Activated CD4-positive, CD25-positive, alpha-beta regulatory T cell (primary cell): ENCODE measurements around the gene HLA-DOA.

ENCODE experiments used
- DNase-seq, 4 experiments: peaks; one replicate each; lab custom pipeline; 2025; lab: John Stamatoyannopoulos, UW

HLA-DOA gene

DNA sequence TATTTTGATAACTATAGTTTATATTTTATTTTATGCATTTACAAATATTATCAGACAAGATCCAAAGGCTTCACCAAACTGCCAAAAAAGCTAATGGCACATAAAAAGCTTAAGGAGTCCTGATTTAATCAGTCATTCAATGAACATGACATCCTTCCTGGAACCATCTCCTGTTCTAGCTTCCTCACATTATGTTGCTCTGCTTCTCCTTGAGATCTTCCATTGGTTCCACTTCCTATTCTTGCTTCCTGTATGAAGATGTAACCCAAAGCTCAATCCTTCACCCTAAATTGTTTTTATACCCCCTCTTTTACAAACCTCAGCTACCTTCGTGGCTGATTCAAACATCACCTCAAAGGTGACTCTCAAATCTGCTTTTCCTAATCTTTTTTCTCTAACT is 45.5 kb downstream of the HLA-DOA start:
- no peak for DNase-seq

DNA sequence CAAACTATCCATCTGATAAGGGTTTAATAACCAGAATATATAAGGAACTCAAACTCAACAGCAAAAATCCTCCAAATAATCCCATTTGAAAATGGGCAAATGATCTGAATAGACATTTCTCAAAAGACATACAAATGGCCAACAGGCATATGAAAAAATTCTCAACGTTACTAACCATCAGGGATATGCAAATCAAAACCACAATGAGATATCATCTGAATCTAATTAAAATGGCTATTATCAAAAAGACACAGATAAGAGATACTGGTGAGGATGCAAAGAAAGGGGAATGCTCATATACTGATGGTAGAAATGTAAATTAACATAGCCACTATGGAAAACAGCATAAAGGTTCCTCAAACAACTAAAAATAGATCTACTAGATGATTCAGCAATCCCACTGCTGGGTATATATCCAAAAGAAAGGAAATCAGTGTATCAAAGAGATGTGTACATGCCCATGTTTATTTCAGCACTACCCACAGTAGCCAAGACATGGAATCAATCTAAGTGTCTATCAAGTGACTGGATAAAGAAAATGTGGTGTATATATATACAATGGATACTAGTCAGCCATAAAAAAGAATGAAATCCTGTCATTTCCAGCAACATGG is 47.1 kb downstream of the HLA-DOA start:
- DNase-seq, result no peak

DNA sequence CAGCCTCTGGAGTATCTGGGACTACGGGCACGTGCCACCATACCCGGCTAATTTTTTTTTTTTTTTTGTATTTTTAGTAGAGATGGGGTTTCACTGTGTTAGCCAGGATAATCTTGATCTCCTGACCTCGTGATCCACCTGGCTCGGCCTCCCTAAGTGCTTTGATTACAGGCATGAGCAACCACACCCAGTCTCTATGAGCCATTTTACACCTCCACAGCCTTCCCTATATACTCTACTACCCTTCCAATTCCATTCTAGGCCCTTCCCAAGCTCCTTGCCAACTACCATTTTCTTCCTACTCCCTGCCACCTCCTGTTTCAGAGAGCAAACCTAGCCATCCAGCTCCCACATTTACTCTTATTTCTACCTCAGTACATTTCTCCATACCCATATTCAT is 48.8 kb downstream of the HLA-DOA start:
- no peak for DNase-seq

DNA sequence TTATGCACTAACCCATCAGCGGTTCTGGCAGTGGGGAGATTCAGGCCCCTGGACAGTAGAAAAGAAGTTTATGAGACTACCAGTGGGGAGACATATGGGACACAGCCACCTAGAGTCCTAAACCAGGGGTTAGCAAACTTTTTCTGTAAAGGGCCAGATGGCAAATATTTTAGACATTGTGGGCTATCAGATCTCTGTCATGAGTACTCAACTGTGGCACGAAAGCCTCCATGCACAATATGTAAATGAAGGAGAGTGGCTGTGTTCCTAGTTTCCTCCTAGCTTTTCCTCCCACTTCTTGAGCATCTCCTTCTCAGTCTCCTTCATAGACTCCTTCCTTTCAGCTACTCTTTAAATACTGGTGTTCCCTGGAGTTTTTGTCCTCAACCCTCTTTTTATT is 53.2 kb downstream of the HLA-DOA start:
- no peak for DNase-seq

DNA sequence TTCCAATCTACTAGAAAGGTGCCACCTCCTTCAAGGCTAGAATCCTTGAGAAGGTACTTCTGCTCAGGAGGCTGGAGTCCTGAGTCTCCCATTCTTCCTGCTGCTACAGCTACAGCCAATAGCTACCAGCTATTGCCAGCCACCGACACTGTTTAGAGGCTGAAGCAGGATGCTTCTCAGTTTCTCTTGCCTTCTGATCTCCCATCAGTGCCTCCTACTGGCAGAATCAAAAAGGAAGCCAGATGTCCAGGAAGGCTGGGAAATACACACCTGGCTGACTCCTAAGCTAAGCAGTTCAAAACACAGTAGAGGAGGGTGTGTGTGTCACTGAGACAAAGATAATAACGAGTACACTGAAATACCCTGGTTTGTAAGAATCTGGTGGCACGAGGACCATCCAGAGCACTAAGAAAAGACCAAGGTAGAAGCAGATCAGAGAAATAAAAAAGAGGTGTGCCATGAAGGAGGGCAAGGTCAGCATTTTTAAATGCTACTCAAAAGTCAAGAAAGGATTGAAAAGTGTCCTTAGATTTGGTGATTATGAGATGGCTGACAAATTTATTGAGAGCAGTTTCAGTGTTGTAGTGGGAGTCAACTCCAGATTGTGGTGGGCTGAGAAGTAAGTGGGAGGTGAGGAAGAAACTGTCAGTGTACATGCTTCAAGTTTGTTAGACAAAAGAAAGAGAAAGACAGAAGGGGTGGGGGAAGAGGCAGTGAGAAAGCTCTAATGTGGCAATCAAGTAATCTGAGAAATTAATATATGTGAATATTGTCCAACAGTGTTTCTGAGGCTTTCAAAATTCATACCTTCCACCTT is 54.2 kb downstream of the HLA-DOA start:
- DNase-seq, result no peak

DNA sequence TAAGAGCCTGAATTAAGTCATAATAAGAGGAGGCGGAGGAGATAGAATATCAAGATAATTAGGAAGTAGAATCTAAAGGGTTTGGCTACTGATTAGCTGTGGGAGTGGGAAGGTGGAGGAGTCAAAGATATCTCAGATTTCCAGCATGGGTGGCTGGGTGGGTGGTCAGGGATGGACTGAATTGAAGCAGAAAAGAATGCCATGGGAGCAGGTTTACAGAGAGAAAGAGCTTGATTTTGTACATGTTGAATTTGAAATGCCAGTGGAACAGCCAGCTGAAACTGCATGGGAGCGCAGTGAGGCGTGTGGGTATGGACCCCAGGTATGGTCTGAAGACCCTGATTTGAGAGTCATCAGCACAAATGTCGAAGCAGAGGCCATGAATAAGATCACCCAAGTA is 55.1 kb downstream of the HLA-DOA start:
- no peak for DNase-seq
